Adrenal gland (tissue), 12 donors: ENCODE measurements around the gene MCF2L. TPM values are rescaled to one million over a fixed set of nuclear protein-coding genes. Genes with fewer than 3 reads are reported as not detected.

Experiments used
- DNase-seq, 7 donors: peaks; one replicate each; pipeline ENCODE4 v3.0.0-alpha.2; 2019 to 2020
- H3K27ac ChIP-seq, 5 donors: fragments of 200-600 bp; sonication (generic) in 4 of 5; 1 replicate in 3 of 5; 2 replicates in 2 of 5; pipeline versions ENCODE4 v1.5.1 to v1.8.0; 2016 to 2020; ENCODE audit warnings: mild to moderate bottlenecking in 1 of 5
- H3K27me3 ChIP-seq: fragments of 200-600 bp; 2 replicates; pipeline ENCODE4 v1.8.0; 2021
- H3K36me3 ChIP-seq, 2 donors: fragments of 200-600 bp; replicated peaks in 1 of 2; 1 replicate in 1 of 2; 2 replicates in 1 of 2; pipeline versions ENCODE4 v1.5.1 to v1.8.0; 2018 to 2022
- H3K4me1 ChIP-seq, 2 donors: fragments of 200-600 bp; replicated peaks in 1 of 2; 1 replicate in 1 of 2; 2 replicates in 1 of 2; pipeline versions ENCODE4 v1.5.1 to v1.8.0; 2018 to 2021
- H3K4me3 ChIP-seq, 4 donors: fragments of 200-600 bp; sonication (generic) in 3 of 4; one replicate each; pipeline ENCODE4 v1.5.1; 2016 to 2018
- H3K9me3 ChIP-seq, 3 donors: fragments of 200-600 bp; sonication (generic) in 1 of 3; replicated peaks in 1 of 3; 1 replicate in 2 of 3; 2 replicates in 1 of 3; pipeline versions ENCODE4 v1.5.1 to v1.8.0; 2016 to 2021
- POLR2A ChIP-seq, 2 donors: fragments of 450-650 bp; IDR thresholded peaks; one replicate each; pipeline ENCODE4 v1.6.1; 2017; ENCODE audit warnings: antibody characterized with exemption in 2 of 2, mild to moderate bottlenecking in 2 of 2, moderate library complexity in 1 of 2
- WGBS, 4 donors: extraction: QIAGEN DNeasy Blood & Tissue Kit in 2 of 4; methylation state at CpG; one replicate each; pipeline versions ENCODE4 v1.1.5 to v1.1.7; 2013 to 2017; 5-methylcytosine and 5-hydroxymethylcytosine counted together
- intact Hi-C, 2 donors: fragments of 100-400 bp; cut with DNase I; formaldehyde crosslinking; loops; one replicate each; pipeline versions ENCODE4 v1.14.1 to v1.15.0; 2022 to 2023
- polyA plus RNA-seq, 3 donors: library from polyadenylated mRNA; stranded (reverse); fragments of 200-250 nt in 2 of 3; fragments of 350-450 nt in 1 of 3; fragmentation: Illumina TruSeq in 1 of 3; extraction: RNeasy Lipid Tissue Mini Kit (QIAGEN cat#74804) in 1 of 3; gene quantifications; one replicate each; pipeline ENCODE4 v1.2.3, GENCODE V29; 2013 to 2014
- total RNA-seq, 9 donors: library from RNA; depleted of rRNA in 4 of 9; stranded (reverse); fragments of >200 nt in 4 of 9; fragments of 120-200 nt in 1 of 9; fragmentation: NEBNext Ultra II Directional in 1 of 9; extraction: Animal tissue kit (Norgen Biotek cat#: 25700) in 1 of 9; gene quantifications; one replicate each; pipeline versions ENCODE4 v1.1.0 to v1.2.4, GENCODE V29; 2013 to 2023
- TF ChIP-seq, protein P1 (sequence below), 6 experiments: fragments of 450-650 bp in 4 of 6; fragments of 200-600 bp in 2 of 6; sonication (generic) in 1 of 6; IDR thresholded peaks; 1 replicate in 5 of 6; 2 replicates in 1 of 6; pipeline versions ENCODE4 v1.5.1 to v1.8.0; 2016 to 2021; ENCODE audit warnings: antibody characterized with exemption in 6 of 6, mild to moderate bottlenecking in 2 of 6, moderate library complexity in 1 of 6
- donor health status: healthy with polysubstance abuse.
- donor health status: Bipolar disorder and iron deficiency.
- donor health status: DM: yes; HTN: yes; CAD: no.
- donor health status: DM: no; HTN: no; CAD: no.
- donor health status: DM: no; HTN: no; CAD: no.
- donor health status: DM: yes; HTN: yes; CAD: no.

Gene MCF2L
- total and polyA plus RNA-seq, 12 donors, result 7.6 to 49.0 (median 15.3) TPM

DNA sequence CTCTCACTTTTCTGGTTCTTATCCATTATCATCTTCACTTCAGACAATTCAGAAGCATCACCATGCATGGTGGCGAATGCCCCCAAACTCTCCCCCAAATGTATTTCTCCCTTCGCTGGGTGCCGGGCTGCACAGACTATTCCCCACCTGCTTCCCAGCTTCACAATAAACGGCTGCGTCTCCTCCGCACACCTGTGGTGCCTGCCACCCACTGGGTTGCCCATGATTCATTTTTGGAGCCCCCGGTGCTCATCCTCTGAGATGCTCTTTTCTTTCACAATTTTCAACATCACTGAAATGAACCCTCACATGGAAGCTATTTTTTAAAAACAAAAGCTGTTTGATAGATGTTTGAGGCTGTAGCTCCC lies 150.8 kb downstream of the MCF2L start:
- H3K4me1 ChIP-seq, result no peaks in the 10 kb centered on the region
- DNase-seq, result peak in 1 of 7 donors; percentile 20
- H3K27me3 ChIP-seq, result no peaks in the 10 kb centered on the region
- no peaks in the 10 kb centered on the region for H3K9me3 ChIP-seq
- H3K4me3 ChIP-seq, result no peak overlapping the region
- WGBS, 4 donors, result 85 to 91% (median 90%) methylated on average over 7 of the region's 7 CpGs
- no peaks in the 10 kb centered on the region for H3K36me3 ChIP-seq
- H3K27ac ChIP-seq, result no peak overlapping the region
- intact Hi-C loops, result no loop called here
- TF ChIP-seq, protein P1, sequence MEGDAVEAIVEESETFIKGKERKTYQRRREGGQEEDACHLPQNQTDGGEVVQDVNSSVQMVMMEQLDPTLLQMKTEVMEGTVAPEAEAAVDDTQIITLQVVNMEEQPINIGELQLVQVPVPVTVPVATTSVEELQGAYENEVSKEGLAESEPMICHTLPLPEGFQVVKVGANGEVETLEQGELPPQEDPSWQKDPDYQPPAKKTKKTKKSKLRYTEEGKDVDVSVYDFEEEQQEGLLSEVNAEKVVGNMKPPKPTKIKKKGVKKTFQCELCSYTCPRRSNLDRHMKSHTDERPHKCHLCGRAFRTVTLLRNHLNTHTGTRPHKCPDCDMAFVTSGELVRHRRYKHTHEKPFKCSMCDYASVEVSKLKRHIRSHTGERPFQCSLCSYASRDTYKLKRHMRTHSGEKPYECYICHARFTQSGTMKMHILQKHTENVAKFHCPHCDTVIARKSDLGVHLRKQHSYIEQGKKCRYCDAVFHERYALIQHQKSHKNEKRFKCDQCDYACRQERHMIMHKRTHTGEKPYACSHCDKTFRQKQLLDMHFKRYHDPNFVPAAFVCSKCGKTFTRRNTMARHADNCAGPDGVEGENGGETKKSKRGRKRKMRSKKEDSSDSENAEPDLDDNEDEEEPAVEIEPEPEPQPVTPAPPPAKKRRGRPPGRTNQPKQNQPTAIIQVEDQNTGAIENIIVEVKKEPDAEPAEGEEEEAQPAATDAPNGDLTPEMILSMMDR (IDR thresholded peaks at IDR 0.05), result no peak
- no peak for TF ChIP-seq POLR2A (IDR thresholded peaks at IDR 0.05)

GRCh38 chr13:113120300-113121182 lies 151.5 kb downstream of the MCF2L start:
- Histone ChIP-seq H3K27ac (no peak overlapping the region), H3K4me3 (no peak overlapping the region), H3K36me3 (no peaks in the 10 kb centered on the region), H3K27me3 (no peaks in the 10 kb centered on the region), H3K4me1 (no peaks in the 10 kb centered on the region), H3K9me3 (no peaks in the 10 kb centered on the region)
- intact Hi-C loops, result no loop called here
- WGBS, 4 donors, result 80 to 90% (median 85%) methylated on average over 4 to 19 of the region's 19 CpGs
- peak in 2 of 7 donors; percentile 9 to 40 for DNase-seq
- no peak for TF ChIP-seq POLR2A (IDR thresholded peaks at IDR 0.05)
- TF ChIP-seq, protein P1 (IDR thresholded peaks at IDR 0.05), result no peak

DNA sequence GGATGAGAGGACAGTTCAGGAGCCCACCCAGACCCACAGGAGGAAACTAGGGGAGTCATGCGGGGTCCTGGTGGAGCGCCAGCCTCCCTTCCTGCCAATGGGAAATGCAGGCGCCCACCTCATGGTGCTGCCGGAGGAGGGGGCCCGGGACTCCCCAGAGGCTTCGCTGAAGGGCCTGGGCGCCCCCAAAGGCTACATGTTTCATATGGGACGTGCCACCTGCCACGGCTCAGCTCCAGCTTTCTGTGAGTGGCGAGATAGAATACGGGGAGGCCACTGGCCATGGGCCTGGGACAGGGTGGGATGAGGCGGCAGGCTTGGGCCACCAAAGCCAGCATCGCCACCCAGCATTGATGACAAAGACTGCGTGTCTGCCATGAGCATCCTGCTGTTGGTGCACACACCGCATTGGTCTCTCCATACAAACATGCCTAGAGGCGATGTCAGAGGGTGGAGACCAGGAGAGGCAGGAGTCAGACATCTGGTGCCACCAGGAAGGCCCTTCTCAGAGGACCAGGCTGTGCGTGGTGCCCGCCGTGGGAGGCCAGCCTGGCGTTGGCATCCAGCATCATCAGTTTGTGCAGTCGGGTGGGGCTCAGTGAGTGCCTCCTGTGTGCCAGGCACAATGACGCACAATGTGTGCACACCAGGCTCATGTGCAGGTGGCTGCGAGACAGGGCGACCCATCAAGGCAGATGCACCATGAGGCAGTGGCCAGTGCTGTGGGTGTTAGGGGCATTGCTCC lies 152.3 kb downstream of the MCF2L start:
- Histone ChIP-seq H3K36me3 (no peaks in the 10 kb centered on the region), H3K9me3 (no peaks in the 10 kb centered on the region), H3K27me3 (no peaks in the 10 kb centered on the region), H3K4me3 (no peak overlapping the region), H3K4me1 (no peaks in the 10 kb centered on the region), H3K27ac (no peak overlapping the region)
- peak in 2 of 7 donors; percentile 9 to 48 for DNase-seq
- WGBS, 4 donors, result 83 to 93% (median 91%) methylated on average over 15 to 24 of the region's 24 CpGs
- intact Hi-C loops, result no loop called here
- no peak for TF ChIP-seq POLR2A (IDR thresholded peaks at IDR 0.05)
- TF ChIP-seq, protein P1 (IDR thresholded peaks at IDR 0.05), result no peak

- no peaks in the 10 kb centered on the region for H3K27me3 ChIP-seq
- intact Hi-C loops, result no loop called here
- peak in 2 of 7 donors; percentile 12 to 46 for DNase-seq
- no peak overlapping the region for H3K4me3 ChIP-seq
- no peaks in the 10 kb centered on the region for H3K36me3 ChIP-seq
- peak overlapping the region in 2 of 5 donors; percentile 50 to 54 for H3K27ac ChIP-seq
- no peak for TF ChIP-seq POLR2A (IDR thresholded peaks at IDR 0.05)
- TF ChIP-seq, protein P1 (IDR thresholded peaks at IDR 0.05), result no peak
- H3K4me1 ChIP-seq, result no peaks in the 10 kb centered on the region
- no peaks in the 10 kb centered on the region for H3K9me3 ChIP-seq
- 65 to 71% (median 70%) methylated on average over 13 to 16 of the region's 16 CpGs for WGBS, 4 donors
These were observed 153.0 kb downstream of the MCF2L start for GRCh38 chr13:113121928-113122471.
